Heart right ventricle (tissue), 16 donors: ENCODE results near the gene COX17. TPM values are rescaled to one million over a fixed set of nuclear protein-coding genes. Genes with fewer than 3 reads are reported as not detected.

ENCODE experiments used
- ATAC-seq, 8 donors: fragments of 200-7000 bp; cut with Tn5 transposase; one replicate each; pipeline ENCODE4 v1.9.1; 2020; ENCODE audit warnings: mild to moderate bottlenecking in 8 of 8, moderate library complexity in 8 of 8, moderate number of reproducible peaks in 1 of 8
- DNase-seq, 2 donors: peaks; one replicate each; pipeline ENCODE4 v3.0.0-alpha.2; 2020
- H3K27ac ChIP-seq, 10 donors: fragments of 200-600 bp; sonication (generic) in 2 of 10; one replicate each; pipeline versions ENCODE4 v1.5.0 to v1.8.0; 2020 to 2022; ENCODE audit warnings: mild to moderate bottlenecking in 3 of 10
- H3K27me3 ChIP-seq, 7 donors: fragments of 200-600 bp; one replicate each; pipeline ENCODE4 v1.8.0; 2021 to 2022; ENCODE audit warnings: mild to moderate bottlenecking in 2 of 7
- H3K36me3 ChIP-seq, 9 donors: fragments of 200-600 bp; sonication (generic) in 1 of 9; one replicate each; pipeline versions ENCODE4 v1.5.0 to v1.8.0; 2020 to 2022; ENCODE audit warnings: mild to moderate bottlenecking in 2 of 9
- H3K4me1 ChIP-seq, 9 donors: fragments of 200-600 bp; sonication (generic) in 1 of 9; one replicate each; pipeline versions ENCODE4 v1.5.0 to v1.8.0; 2020 to 2022; ENCODE audit warnings: mild to moderate bottlenecking in 4 of 9
- H3K4me3 ChIP-seq, 10 donors: fragments of 200-600 bp; sonication (generic) in 2 of 10; one replicate each; pipeline versions ENCODE4 v1.5.0 to v1.8.0; 2020 to 2022; ENCODE audit warnings: mild to moderate bottlenecking in 7 of 10, moderate library complexity in 2 of 10
- H3K9me3 ChIP-seq, 11 donors: fragments of 200-600 bp in 10 of 11; sonication (generic) in 2 of 11; one replicate each; pipeline versions ENCODE4 v1.5.0 to v1.8.0; 2013 to 2022; ENCODE audit warnings: mild to moderate bottlenecking in 2 of 11, control low read depth in 1 of 11, moderate library complexity in 1 of 11
- WGBS, 2 donors: extraction: QIAGEN DNeasy Blood & Tissue Kit; methylation state at CpG; one replicate each; pipeline ENCODE4 v1.1.7; 2013; ENCODE audit warnings: inconsistent platforms in 1 of 2; 5-methylcytosine and 5-hydroxymethylcytosine counted together
- intact Hi-C, 10 donors: fragments of 100-400 bp; cut with DNase I; formaldehyde crosslinking; loops; one replicate each; pipeline versions ENCODE4 v1.11.1 to v1.14.2; 2022
- polyA plus RNA-seq, 2 donors: library from polyadenylated mRNA; stranded (reverse); fragments of 200-250 nt; gene quantifications; one replicate each; pipeline ENCODE4 v1.2.3, GENCODE V29; 2013
- total RNA-seq, 10 donors: library from RNA; stranded (reverse); fragmentation: NEBNext Ultra II Directional in 3 of 10; extraction: Animal tissue kit (Norgen Biotek cat#: 25700) in 3 of 10; gene quantifications; one replicate each; pipeline versions ENCODE4 v1.2.1 to v1.2.4, GENCODE V29; 2021 to 2023
- TF ChIP-seq, protein P1 (sequence below), 9 donors: fragments of 200-600 bp; sonication (generic) in 2 of 9; IDR thresholded peaks; one replicate each; pipeline versions ENCODE4 v1.5.0 to v1.8.0; 2021 to 2022; ENCODE audit warnings: antibody characterized with exemption in 9 of 9, mild to moderate bottlenecking in 5 of 9, moderate library complexity in 1 of 9
- donor health status: Arrhythmogenic right ventricular cardiomyopathy.
- donor health status: ischemic (EF 13 %, LVEDD 7.1; RV severe dilation, severe dysfunction).
- donor health status: healthy with polysubstance abuse.
- donor health status: DM: no; HTN: yes; CAD: no.
- donor health status: DM: no; HTN: no; CAD: no.
- donor health status: ischemic (EF 25% LVEDD 6.9; RV normal size, moderate dysfunction).
- donor health status: ischemic (EF 25% LVEDD 5.7; RV mildly dilated, moderate dysfunction).
- donor health status: healthy.
- donor health status: DM: yes; HTN: yes; CAD: no.
- donor health status: Ischemic cardiomyopathy.
- donor health status: ischemic (EF 35%, LVEDD 5.7; RV mildly dilated, moderate dysfunction).
- donor health status: nonischemic (EF 11% LVEDD 7.7; RV severe dilation, severe dysfunction).
- donor health status: DM: yes; HTN: yes; CAD: no.
- donor health status: PGD.
- donor health status: ischemic (EF 29% LVEDD 5.4; RV normal size, mild dysfunction).
- donor health status: nonischemic (EF 23%, LVEDD 6.1; RV moderate dilation, normal function).

Gene COX17
- total and polyA plus RNA-seq, 12 donors = 76.2 to 733 (median 110) TPM

GRCh38 chr3:119645813-119646212 is 31.4 kb downstream of the COX17 start:
- Histone ChIP-seq H3K9me3 (no peaks in the 10 kb centered on the region), H3K4me3 (no peak overlapping the region), H3K36me3 (peaks cover 0 to 79% (median 17%) of the 10 kb centered on the region in 9 donors), H3K4me1 (peaks cover 17 to 93% (median 78%) of the 10 kb centered on the region in 9 donors), H3K27me3 (no peaks in the 10 kb centered on the region), H3K27ac (peak overlapping the region; percentile 38 to 98 (median 90))
- ATAC-seq (no peak), DNase-seq (no peak)
- WGBS, 2 donors = 70 to 75% methylated on average over 1 of the region's 1 CpG
- intact Hi-C loops = no loop called here
- TF ChIP-seq, protein P1, sequence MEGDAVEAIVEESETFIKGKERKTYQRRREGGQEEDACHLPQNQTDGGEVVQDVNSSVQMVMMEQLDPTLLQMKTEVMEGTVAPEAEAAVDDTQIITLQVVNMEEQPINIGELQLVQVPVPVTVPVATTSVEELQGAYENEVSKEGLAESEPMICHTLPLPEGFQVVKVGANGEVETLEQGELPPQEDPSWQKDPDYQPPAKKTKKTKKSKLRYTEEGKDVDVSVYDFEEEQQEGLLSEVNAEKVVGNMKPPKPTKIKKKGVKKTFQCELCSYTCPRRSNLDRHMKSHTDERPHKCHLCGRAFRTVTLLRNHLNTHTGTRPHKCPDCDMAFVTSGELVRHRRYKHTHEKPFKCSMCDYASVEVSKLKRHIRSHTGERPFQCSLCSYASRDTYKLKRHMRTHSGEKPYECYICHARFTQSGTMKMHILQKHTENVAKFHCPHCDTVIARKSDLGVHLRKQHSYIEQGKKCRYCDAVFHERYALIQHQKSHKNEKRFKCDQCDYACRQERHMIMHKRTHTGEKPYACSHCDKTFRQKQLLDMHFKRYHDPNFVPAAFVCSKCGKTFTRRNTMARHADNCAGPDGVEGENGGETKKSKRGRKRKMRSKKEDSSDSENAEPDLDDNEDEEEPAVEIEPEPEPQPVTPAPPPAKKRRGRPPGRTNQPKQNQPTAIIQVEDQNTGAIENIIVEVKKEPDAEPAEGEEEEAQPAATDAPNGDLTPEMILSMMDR (IDR thresholded peaks at IDR 0.05) = no peak

- intact Hi-C loops = no loop called here
- no peaks in the 10 kb centered on the region for H3K9me3 ChIP-seq
- peak in 1 of 8 donors; percentile 24 for ATAC-seq
- no peaks in the 10 kb centered on the region for H3K27me3 ChIP-seq
- no peak for DNase-seq
- peaks cover 0 to 91% (median 26%) of the 10 kb centered on the region in 9 donors for H3K36me3 ChIP-seq
- H3K27ac ChIP-seq = peak overlapping the region in 8 of 10 donors; percentile 84 to 98 (median 94)
- peaks cover 17 to 92% (median 76%) of the 10 kb centered on the region in 9 donors for H3K4me1 ChIP-seq
- 51 to 64% methylated on average over 1 of the region's 1 CpG for WGBS, 2 donors
- H3K4me3 ChIP-seq = no peak overlapping the region
- TF ChIP-seq, protein P1 (IDR thresholded peaks at IDR 0.05) = no peak
These were observed 32.7 kb downstream of the COX17 start for GRCh38 chr3:119644481-119644880.

GRCh38 chr3:119643528-119643927 is 33.7 kb downstream of the COX17 start:
- Histone ChIP-seq H3K4me3 (no peak overlapping the region), H3K27me3 (no peaks in the 10 kb centered on the region), H3K36me3 (peaks cover 0 to 83% (median 26%) of the 10 kb centered on the region in 9 donors), H3K4me1 (peaks cover 23 to 92% (median 76%) of the 10 kb centered on the region in 9 donors), H3K27ac (peak overlapping the region in 8 of 10 donors; percentile 8 to 98 (median 94)), H3K9me3 (no peaks in the 10 kb centered on the region)
- intact Hi-C loops = no loop called here
- ATAC-seq = no peak
- TF ChIP-seq, protein P1 (IDR thresholded peaks at IDR 0.05) = no peak
- no peak for DNase-seq
- 60 to 83% methylated on average over 2 of the region's 2 CpGs for WGBS, 2 donors

DNA sequence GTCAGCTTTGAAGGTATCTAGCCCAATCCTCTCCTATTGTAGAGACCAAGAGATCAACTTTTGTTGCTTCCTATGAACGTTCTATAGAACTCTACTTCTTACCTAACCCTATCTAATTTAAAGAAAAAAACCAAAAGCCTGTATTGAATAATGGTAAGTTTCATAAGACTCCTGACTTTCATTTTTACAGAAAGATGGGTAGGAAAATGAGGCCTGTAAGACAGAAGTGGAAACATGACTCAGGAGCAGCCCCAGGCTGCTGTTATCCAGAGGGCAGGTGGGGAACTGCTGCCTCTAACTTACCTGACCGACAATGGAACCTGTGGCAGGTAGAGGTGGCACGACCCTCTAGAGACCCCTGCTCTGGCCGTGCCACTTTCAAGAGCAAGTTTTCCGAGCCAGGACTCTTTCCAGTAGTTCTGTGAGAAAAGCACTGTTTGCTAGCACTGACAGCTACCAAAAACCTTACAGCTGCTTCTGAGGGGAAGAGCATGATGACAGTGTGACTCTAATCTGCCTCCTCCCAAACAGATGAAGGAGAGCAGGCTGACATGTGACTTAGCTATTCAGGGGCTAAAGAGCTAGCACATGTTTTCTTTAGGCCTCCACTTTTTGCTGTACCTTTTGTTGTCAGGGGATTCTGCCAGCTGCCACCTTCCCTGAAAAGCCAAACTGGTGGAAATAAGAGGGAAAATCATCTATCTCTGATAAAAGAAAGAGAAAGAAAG is 34.3 kb downstream of the COX17 start:
- Histone ChIP-seq H3K27ac (peak overlapping the region in 8 of 10 donors; percentile 8 to 98 (median 89)), H3K9me3 (no peaks in the 10 kb centered on the region), H3K4me3 (no peak overlapping the region), H3K27me3 (no peaks in the 10 kb centered on the region), H3K36me3 (peaks cover 0 to 77% (median 26%) of the 10 kb centered on the region in 9 donors), H3K4me1 (peaks cover 19 to 92% (median 76%) of the 10 kb centered on the region in 9 donors)
- 47 to 53% methylated on average over 5 of the region's 5 CpGs for WGBS, 2 donors
- TF ChIP-seq, protein P1 (IDR thresholded peaks at IDR 0.05) = no peak
- DNase-seq (no peak), ATAC-seq (no peak)
- intact Hi-C loops = no loop called here
